Neural progenitor cell (in vitro differentiated cells): ENCODE data around the gene LTC4S.

ENCODE experiments used
- CTCF ChIP-seq: fragments of 200-600 bp; sonication (generic); IDR thresholded peaks from 2 replicates; pipeline ENCODE4 v1.5.1; 2017; ENCODE audit warnings: antibody characterized with exemption, mild to moderate bottlenecking
- EZH2 ChIP-seq: fragments of 200-600 bp; sonication (generic); IDR thresholded peaks from 2 replicates; pipeline ENCODE4 v1.6.1; 2017; ENCODE audit warnings: antibody characterized with exemption, mild to moderate bottlenecking, moderate library complexity
- EZH2phosphoT487 ChIP-seq: fragments of 200-600 bp; sonication (generic); IDR thresholded peaks from 2 replicates; pipeline ENCODE4 v1.6.1; 2017; ENCODE audit warnings: antibody characterized with exemption

DNA sequence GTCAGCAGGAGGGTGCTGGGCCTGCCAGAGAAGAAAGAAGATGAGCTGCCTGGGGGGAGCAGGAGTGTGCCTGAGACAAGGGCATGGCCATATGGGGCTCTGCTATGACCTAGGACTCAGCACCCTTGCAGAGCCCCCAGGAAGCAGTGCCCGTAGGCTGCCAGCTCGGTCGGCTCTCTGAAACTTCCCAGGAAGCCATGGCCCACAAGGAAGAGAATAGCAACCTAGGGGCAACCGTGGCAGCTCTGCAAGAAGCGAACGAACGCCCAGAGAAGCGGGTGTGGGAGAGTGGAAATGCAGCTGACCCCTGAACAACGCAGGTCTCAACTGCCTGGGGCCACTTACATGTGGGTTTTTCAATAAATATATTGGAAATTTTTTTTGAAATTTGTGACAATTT is 10.7 kb upstream of the LTC4S start:
- TF ChIP-seq CTCF (no peak), EZH2phosphoT487 (no peak), EZH2 (no peak)
